ENCODE measurements around the gene CYB5R4.

The CYB5R4 gene

DNA sequence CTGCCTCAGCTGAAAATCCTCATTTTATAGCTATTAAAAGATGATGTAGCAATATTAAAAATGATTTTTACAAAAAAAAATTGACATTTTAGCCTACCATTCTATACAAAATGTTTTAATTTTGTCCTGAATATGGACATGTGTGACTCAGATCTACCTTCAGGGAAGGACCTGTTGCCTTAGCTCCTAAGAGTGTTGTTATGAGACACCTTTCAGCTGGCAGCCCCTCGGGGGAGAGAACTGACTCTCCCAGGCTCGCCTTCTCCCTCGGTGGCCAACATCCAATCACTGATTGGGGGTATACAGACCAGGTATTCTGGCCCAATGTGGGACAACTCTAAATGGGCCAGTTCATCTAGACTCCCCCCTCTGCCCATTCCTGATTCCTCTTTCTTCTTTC lies 141.6 kb downstream of the CYB5R4 start:
- no peak for DNase-seq

DNA sequence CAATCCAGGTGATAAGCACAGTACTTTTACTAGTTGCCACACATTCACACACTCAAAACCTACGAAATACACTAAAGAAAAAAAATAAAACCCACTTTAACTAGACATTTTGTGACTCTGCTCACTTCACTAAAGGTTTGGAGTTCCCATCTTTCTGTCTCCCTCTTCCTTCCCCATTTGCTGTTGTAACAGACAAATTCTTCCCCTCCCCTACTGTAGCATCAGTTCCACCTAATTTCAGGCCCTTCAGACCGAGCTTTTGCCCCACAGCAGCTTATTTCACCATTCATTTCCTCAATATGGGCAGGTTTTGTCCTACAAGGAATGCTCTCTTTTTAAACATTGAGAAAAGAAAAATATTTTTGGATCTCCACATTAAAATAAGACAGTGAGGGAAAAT lies 142.7 kb downstream of the CYB5R4 start:
- no peak for DNase-seq

- DNase-seq = no peak
Measured at GRCh38 chr6:84003131-84003530, 143.6 kb downstream of the CYB5R4 start.

DNA sequence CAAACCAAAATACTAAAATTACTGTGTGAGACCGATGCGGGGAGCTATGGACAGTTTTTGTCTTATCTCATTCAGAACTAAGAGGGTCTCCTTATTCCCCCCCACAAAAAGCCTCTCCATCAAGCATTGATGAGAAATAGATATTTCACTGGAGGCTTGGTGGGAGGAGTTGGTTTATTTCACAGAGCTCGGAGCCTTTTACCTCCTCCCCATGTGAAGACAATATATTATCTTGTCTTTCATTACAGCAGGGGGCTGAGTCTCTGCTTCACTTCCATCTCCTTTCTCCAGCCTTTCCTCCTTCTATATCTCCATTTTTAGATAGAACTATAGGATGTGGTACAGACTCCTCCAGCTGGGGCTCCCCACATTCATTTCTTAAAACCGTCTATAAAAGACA lies 144.2 kb downstream of the CYB5R4 start:
- no peak for DNase-seq

DNA sequence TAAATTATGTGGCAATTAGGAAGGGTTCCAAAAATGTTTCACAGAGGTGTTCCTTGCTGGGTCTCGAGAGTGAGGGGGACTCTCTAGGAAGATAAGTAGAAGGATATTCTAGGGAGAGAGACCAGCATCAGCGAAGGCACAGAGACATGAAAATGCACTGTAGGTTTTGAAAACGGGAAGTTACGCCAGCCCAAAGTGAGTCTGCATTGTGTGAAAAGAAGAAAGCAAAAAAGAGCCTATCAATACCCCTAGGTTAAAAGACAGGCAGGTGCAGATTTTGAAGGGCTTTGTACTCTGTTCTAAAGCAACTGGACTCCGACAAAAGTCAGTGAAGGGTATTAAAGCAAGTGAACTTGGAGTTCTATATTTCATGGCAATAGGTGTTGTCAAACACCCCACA lies 148.4 kb downstream of the CYB5R4 start:
- no peak for DNase-seq

- no peak for DNase-seq
Measured at GRCh38 chr6:84013354-84013753, 153.9 kb downstream of the CYB5R4 start.

GRCh38 chr6:84013931-84014330 lies 154.4 kb downstream of the CYB5R4 start:
- DNase-seq = no peak

- no peak for DNase-seq
Measured at GRCh38 chr6:84016029-84016428, 156.5 kb downstream of the CYB5R4 start.

All from activated T-cell treated with anti-CD3 and anti-CD28 coated beads, Interleukin-2, amount 50 U/mL, for 48 hours (primary cell).